ENCODE measurements around the gene PDZD2. TPM values are rescaled to one million over a fixed set of nuclear protein-coding genes. Genes with fewer than 3 reads are reported as not detected.

The PDZD2 gene
- total RNA-seq, 4 donors from 2014 or later: 10.2 to 15.0 (median 12.2) TPM

DNA sequence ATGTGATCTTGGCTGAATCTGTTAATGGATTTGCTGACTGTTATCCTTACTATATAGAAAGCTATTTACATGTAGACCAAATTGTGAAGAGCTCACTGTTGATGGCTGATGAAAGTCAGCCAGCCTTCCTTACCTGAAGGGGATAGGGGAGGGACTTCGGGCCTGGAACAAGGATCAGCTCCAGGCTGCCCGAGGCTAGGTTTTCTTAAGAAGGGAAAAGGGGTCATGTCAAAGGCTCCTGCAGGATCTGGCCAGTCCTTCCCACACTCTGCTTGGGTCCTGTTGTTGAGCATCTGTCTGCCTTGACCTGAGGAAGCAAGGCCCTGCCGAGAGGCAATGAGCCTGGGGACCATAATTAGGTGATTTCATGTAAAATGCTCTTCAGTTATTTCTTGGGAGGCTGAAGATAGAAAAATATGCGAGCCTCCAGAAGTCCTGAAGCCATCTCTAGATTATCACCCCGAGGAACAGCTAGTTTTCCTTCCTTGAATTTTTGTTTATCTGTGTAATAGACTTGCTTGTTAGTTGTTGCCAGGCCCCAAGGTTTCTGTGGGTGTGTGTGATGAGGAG, 261.4 kb downstream of the PDZD2 start:
- H3K27ac ChIP-seq (replicated peaks in 1 of 4): no peak overlapping the region
- 80% methylated on average over 5 of the region's 5 CpGs for WGBS

DNA sequence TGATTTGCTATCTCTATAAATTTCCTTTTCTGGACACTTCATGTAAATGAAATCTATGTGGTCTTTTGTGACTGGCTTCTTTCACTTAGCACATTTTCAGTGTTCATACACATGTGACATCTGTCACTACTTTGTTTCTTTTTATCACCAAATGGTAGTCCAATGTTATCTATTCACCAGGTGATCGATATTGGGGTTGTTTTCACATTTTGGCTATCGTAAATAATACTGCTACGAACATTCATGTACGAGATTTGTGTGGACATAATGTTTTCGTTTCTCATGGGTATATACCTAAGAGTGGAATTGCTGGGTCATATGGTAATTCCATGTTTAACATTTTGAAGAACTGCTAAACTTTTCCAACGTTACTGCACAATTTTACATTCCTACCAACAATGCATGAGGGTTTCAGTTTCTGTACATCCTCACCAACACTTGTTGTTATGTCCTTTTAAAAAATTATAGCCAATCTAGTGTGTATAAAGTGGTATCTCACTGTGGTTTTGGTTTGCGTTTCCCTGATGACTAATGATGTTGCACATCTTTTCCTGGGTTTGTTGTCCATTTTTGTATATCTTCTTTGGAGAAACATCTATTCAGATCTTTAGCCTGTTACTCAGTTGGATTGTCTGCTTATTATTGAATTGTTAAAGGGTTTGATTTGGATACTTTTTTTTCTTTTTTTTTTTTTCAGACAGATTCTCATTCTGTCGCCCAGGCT, 263.0 kb downstream of the PDZD2 start:
- no peak for DNase-seq (ENCODE audit: extremely low spot score)
- no peak for TF ChIP-seq EP300 (IDR thresholded peaks at IDR 0.05)
- no peak for TF ChIP-seq POLR2AphosphoS5 (IDR thresholded peaks at IDR 0.05)
- TF ChIP-seq POLR2A (IDR thresholded peaks at IDR 0.05; ENCODE audit: low read depth): no peak
- TF ChIP-seq, protein P1, sequence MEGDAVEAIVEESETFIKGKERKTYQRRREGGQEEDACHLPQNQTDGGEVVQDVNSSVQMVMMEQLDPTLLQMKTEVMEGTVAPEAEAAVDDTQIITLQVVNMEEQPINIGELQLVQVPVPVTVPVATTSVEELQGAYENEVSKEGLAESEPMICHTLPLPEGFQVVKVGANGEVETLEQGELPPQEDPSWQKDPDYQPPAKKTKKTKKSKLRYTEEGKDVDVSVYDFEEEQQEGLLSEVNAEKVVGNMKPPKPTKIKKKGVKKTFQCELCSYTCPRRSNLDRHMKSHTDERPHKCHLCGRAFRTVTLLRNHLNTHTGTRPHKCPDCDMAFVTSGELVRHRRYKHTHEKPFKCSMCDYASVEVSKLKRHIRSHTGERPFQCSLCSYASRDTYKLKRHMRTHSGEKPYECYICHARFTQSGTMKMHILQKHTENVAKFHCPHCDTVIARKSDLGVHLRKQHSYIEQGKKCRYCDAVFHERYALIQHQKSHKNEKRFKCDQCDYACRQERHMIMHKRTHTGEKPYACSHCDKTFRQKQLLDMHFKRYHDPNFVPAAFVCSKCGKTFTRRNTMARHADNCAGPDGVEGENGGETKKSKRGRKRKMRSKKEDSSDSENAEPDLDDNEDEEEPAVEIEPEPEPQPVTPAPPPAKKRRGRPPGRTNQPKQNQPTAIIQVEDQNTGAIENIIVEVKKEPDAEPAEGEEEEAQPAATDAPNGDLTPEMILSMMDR (IDR thresholded peaks at IDR 0.05): no peak
- 88% methylated on average over 8 of the region's 8 CpGs for WGBS

More for the DNA sequence above, 261.4 kb downstream of the PDZD2 start:
- H3K4me1 ChIP-seq: no peaks in the 10 kb centered on the region
- H3K36me3 ChIP-seq: no peaks in the 10 kb centered on the region
- no peaks in the 10 kb centered on the region for H3K9me3 ChIP-seq
- TF ChIP-seq EP300 (IDR thresholded peaks at IDR 0.05): no peak
- TF ChIP-seq, protein P1 (IDR thresholded peaks at IDR 0.05): no peak
- no peak for TF ChIP-seq POLR2AphosphoS5 (IDR thresholded peaks at IDR 0.05)
- no peak for DNase-seq (ENCODE audit: extremely low spot score)
- no peaks in the 10 kb centered on the region for H3K27me3 ChIP-seq
- H3K4me3 ChIP-seq: no peak overlapping the region
- intact Hi-C loops (cut with DNase I): no loop called here

DNA sequence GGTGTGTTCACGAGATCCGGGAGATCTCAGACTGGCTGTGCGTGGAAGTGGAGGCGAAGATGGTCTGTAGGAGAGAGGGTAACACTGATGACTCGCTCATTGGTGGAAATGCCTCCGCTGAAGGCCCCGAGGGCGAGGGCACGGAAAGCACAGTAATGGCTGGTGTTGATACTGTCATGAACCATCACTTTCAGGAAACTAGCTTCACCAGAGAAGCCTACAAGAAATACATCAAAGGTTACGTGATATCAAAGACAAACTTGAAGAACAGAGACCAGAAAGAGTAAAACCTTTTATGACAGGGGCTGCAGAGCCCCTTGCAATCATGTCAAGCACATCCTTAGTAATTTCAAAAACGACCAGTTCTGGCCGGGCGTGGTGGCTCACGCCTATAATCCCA, 269.5 kb downstream of the PDZD2 start:
- intact Hi-C loops (cut with DNase I): no loop called here
- H3K27me3 ChIP-seq: no peaks in the 10 kb centered on the region
- TF ChIP-seq POLR2A (IDR thresholded peaks at IDR 0.05; ENCODE audit: low read depth) (no peak), EP300 (IDR thresholded peaks at IDR 0.05) (no peak), POLR2AphosphoS5 (IDR thresholded peaks at IDR 0.05) (no peak)
- TF ChIP-seq, protein P1 (IDR thresholded peaks at IDR 0.05): no peak
- no peaks in the 10 kb centered on the region for H3K36me3 ChIP-seq
- no peak overlapping the region for H3K27ac ChIP-seq (replicated peaks in 1 of 4)
- H3K4me1 ChIP-seq: no peaks in the 10 kb centered on the region
- H3K9me3 ChIP-seq: no peaks in the 10 kb centered on the region
- DNase-seq (ENCODE audit: extremely low spot score): no peak
- H3K4me3 ChIP-seq: no peak overlapping the region
- WGBS: 93% methylated on average over 14 of the region's 14 CpGs

More for the DNA sequence above, 263.0 kb downstream of the PDZD2 start:
- no peaks in the 10 kb centered on the region for H3K27me3 ChIP-seq
- no peaks in the 10 kb centered on the region for H3K9me3 ChIP-seq
- no peaks in the 10 kb centered on the region for H3K36me3 ChIP-seq
- no peak overlapping the region for H3K4me3 ChIP-seq
- H3K27ac ChIP-seq (replicated peaks in 1 of 4): no peak overlapping the region
- no peaks in the 10 kb centered on the region for H3K4me1 ChIP-seq
- intact Hi-C loops (cut with DNase I): no loop called here

DNA sequence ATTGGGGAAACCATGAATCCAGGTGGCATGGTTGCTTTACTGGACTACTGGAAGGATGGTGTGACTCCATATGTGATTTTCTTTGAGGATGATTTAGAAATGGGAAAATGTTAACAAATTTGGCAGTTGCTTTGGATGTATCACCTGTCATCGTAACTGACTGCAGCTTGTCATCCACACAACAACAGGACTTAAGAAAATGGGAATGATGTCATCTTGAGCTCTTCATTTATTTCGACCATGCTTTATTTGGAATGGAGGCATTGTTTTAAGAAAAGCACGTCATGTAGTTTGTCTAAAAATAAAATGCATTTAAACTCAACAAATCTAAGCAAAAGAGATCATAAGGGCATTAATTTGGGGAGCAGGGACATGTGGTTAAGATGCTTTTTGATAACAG, 270.1 kb downstream of the PDZD2 start:
- H3K27me3 ChIP-seq: no peaks in the 10 kb centered on the region
- H3K9me3 ChIP-seq: no peaks in the 10 kb centered on the region
- 71% methylated on average over 3 of the region's 3 CpGs for WGBS
- H3K36me3 ChIP-seq: no peaks in the 10 kb centered on the region
- TF ChIP-seq, protein P1 (IDR thresholded peaks at IDR 0.05): no peak
- no peak for TF ChIP-seq POLR2AphosphoS5 (IDR thresholded peaks at IDR 0.05)
- no peak for TF ChIP-seq EP300 (IDR thresholded peaks at IDR 0.05)
- no peak overlapping the region for H3K4me3 ChIP-seq
- no peaks in the 10 kb centered on the region for H3K4me1 ChIP-seq
- no peak for DNase-seq (ENCODE audit: extremely low spot score)
- no peak overlapping the region for H3K27ac ChIP-seq (replicated peaks in 1 of 4)
- intact Hi-C loops (cut with DNase I): no loop called here

All from esophagus muscularis mucosa (tissue), 4 donors.